Transverse colon (tissue), 4 donors: ENCODE data around the gene PRSS57.

Experiments
- POLR2A ChIP-seq: fragments of 450-650 bp; IDR thresholded peaks from one replicate; pipeline ENCODE4 v1.6.1; 2016; ENCODE audit warnings: antibody characterized with exemption, mild to moderate bottlenecking, moderate library complexity
- POLR2AphosphoS5 ChIP-seq, 3 donors: sonication (generic); formaldehyde crosslinking; IDR thresholded peaks; one replicate each; pipeline ENCODE4 v1.6.1; 2016; ENCODE audit warnings: antibody characterized with exemption in 3 of 3
- TF ChIP-seq, protein P1 (sequence below), 5 experiments: fragments of 200-600 bp in 3 of 5; fragments of 450-650 bp in 2 of 5; sonication (generic) in 3 of 5; IDR thresholded peaks; 1 replicate in 2 of 5; 2 replicates in 3 of 5; pipeline ENCODE4 v1.5.1; 2016 to 2017; ENCODE audit warnings: antibody characterized with exemption in 5 of 5, inconsistent platforms in 3 of 5, mild to moderate bottlenecking in 2 of 5, moderate library complexity in 1 of 5

DNA sequence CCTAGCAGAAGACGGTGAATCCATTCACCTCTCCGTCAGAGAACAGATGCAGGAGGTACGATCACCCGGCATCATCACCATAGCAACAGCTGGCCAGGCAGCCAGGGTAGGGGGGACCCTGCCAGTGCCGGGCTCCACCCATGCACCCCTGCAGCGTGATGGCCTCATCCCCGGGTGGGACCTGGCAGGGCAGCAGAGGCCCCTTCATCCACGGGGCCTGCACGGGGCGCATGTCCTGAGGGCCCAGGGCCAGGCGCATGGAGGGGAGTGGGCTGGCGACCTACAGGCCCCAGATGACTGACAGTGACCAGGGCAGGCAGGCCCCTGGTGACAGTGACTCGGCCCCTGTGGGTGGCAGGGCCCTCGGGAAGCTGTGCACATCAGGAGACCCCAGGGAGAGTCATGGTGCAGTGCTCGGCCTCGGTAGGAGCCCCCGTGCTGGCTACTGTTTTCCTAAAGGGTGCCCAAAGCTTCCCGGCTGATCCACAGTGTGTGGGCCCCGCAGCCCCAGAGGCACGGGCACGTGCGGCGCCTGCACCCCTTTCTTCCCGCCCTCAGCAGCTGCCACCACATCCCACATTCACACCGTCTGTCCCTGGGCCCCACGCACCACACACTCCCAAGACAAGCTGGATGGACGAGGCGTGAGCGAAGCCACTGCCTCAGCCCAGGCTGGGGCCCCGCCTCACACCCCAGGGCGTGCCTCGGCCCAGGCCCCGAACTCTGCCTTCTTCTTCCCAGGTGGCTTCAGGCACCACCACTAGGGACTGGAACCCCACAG is 37.0 kb downstream of the PRSS57 start:
- TF ChIP-seq, protein P1, sequence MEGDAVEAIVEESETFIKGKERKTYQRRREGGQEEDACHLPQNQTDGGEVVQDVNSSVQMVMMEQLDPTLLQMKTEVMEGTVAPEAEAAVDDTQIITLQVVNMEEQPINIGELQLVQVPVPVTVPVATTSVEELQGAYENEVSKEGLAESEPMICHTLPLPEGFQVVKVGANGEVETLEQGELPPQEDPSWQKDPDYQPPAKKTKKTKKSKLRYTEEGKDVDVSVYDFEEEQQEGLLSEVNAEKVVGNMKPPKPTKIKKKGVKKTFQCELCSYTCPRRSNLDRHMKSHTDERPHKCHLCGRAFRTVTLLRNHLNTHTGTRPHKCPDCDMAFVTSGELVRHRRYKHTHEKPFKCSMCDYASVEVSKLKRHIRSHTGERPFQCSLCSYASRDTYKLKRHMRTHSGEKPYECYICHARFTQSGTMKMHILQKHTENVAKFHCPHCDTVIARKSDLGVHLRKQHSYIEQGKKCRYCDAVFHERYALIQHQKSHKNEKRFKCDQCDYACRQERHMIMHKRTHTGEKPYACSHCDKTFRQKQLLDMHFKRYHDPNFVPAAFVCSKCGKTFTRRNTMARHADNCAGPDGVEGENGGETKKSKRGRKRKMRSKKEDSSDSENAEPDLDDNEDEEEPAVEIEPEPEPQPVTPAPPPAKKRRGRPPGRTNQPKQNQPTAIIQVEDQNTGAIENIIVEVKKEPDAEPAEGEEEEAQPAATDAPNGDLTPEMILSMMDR (IDR thresholded peaks at IDR 0.05): no peak
- TF ChIP-seq POLR2AphosphoS5 (IDR thresholded peaks at IDR 0.05) (no peak), POLR2A (no peak)
